SHP77 (cell line): Measurements from ENCODE around the gene SLC23A2.
"Not testable (repeated sequence)": the region's sequence is repeated elsewhere in the genome, so short reads cannot be mapped to it uniquely, and the experiment has no call there.

Experiments
- DNase-seq, 2 experiments: peaks; one replicate each; lab custom pipeline; 2025; lab: John Stamatoyannopoulos, UW

SLC23A2 gene

GRCh38 chr20:4936392-4936850 is 64.9 kb downstream of the SLC23A2 start:
- no peak for DNase-seq

DNA sequence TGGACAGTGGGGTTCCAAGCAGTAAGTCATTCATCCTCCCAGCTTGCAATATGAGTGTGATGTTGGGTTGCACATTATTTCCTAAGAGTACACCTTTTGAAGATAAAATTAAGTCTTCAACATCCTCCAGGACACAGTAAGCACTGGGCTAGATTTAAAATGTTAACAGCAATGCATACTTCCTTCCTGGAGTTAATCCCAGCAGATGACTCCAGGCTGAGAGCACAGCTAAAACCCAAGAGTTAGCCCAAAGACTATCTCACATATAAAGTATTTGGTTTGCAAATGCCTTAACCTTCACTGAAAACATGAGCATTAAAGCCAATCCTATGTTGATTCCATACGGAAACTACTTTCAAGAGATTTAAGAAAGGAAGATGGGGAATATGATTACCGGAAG is 69.2 kb downstream of the SLC23A2 start:
- DNase-seq = no peak

DNA sequence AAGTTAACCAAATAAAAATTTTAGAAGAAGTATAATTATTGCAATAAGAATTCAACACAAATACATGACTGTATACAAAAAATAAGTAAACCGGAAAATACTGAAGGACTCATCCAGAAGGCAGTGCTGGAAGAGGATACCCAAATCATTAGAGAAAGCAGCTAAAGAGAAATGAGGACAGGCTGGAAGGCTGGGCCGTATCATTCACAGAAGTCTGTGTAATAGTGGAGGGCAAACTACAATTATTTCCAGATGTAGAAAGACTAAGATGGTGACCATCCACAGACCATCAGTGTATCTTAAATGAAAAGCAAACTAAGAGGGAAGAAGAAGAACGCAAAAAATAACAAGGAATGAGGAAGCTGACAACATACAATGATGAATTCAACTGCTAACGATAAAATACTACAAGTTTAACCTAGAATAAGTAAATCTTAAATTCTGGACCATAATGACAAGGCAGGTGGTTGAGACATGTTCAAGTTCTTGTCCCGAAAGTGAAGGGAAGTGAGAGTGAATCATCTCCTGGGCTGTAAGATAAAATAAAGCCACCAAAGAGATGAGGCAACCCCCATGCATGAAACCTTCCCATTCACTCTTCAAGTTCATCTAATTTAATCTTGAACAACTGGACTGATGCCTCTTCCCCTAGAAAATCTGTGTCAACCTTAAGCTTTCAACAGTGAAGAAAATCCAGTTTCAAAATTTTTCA is 71.5 kb downstream of the SLC23A2 start:
- no peak for DNase-seq

GRCh38 chr20:4926531-4927156 is 74.7 kb downstream of the SLC23A2 start:
- no peak for DNase-seq

GRCh38 chr20:4925842-4926530 is 75.3 kb downstream of the SLC23A2 start:
- peak in 1 of 2 experiments; percentile 60 for DNase-seq

DNA sequence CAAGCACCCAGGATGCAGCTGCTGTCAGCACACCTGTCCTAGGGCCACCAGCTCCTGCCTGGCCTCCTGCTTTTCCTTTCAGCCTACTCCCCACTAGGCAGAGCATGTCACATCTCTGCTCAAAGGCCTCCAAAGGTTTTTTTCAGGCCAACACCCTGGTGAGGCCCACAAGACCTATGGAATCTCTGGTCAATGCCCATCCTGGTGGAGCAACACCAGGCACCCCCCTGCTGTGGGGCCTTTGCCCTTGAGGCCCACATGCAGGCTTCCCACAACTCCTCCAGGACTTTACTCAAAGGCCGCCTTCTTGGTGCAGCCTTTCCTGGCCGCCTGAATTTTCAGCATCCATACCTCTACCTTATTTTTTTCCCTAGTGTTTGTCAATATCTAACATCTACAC is 76.9 kb downstream of the SLC23A2 start:
- DNase-seq = peak in 1 of 2 experiments; percentile 32

DNA sequence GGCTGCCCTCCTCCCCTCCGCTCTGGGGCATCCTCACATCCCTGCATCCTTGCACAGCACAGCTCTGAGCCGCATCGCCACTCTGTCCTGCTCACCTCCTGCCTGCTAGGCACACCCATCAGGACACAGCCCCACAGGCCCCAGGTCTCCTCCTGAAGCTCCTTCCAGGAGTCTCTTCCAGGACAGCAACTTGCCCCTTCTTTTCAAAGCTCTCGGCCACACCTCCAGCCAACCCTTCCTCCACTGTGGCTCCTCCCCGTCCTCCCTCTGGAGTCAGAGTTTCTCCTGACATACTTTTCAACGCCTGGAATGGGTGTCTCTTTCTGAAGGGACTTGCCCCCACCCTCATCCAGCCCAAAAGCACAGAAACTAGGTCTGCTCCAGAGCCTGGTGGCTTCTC is 77.3 kb downstream of the SLC23A2 start:
- DNase-seq = no peak

- no peak for DNase-seq
Observed at GRCh38 chr20:4922186-4922585, 79.1 kb downstream of the SLC23A2 start.

GRCh38 chr20:4921271-4921670 is 80.0 kb downstream of the SLC23A2 start:
- DNase-seq = not testable (repeated sequence)

DNA sequence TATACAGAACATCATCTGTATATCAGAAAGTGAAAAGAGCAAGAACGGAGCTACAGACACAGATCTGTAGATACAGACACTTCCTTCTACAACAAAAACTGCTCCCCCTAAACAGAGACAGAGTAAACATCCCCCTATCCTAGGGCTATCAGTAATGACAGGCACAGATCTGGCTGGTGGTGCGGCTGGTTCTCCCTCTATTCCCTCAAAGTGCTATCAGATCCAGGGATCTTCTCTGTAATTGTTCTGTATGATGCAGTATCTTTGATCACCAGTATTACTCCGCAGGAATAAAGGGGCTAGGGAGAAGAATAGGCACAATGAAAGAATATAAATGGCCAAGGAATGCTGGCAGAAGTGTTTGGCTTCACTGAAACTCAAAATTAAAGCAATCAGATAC is 80.7 kb downstream of the SLC23A2 start:
- no peak for DNase-seq

DNA sequence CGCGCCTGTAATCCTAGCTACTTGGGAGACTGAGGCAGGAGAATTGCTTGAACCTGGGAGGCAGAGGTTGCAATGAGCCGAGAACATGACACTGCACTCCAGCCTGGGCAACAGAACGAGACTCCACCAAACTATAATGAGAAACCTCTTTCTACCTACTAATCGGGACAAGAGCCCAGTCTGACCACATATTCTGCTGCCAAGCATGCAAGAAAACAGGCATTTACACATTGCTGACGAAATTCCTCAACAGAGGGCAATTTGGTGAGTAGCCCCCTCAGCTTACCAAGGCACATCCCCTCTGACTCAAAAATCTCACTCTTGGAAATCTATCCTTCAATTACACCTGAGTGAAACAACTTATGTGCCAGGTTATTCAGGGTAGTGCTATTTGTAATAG is 81.2 kb downstream of the SLC23A2 start:
- DNase-seq = no peak

- peak; percentile 13 to 44 for DNase-seq
Observed at GRCh38 chr20:4919047-4919704, 82.1 kb downstream of the SLC23A2 start.

DNA sequence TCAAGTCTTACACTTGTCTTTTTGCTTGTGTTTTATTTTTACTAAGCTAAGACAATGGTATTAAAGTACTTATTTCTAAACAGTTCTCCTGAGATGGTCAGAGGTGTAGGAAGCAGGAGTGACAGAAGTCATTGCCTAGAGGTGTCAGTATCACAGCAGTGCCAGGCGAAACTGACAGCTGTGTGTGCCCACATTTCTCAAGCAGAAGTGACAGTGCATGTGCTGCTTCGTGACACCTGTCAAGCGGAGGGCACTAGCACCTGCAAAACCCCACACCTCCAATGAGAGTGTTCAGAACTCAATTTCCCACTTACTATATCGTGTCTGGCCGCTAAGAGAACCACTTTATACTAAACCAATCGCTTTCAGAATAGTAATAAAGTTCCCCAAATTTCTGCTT is 82.8 kb downstream of the SLC23A2 start:
- peak; percentile 10 to 16 for DNase-seq

DNA sequence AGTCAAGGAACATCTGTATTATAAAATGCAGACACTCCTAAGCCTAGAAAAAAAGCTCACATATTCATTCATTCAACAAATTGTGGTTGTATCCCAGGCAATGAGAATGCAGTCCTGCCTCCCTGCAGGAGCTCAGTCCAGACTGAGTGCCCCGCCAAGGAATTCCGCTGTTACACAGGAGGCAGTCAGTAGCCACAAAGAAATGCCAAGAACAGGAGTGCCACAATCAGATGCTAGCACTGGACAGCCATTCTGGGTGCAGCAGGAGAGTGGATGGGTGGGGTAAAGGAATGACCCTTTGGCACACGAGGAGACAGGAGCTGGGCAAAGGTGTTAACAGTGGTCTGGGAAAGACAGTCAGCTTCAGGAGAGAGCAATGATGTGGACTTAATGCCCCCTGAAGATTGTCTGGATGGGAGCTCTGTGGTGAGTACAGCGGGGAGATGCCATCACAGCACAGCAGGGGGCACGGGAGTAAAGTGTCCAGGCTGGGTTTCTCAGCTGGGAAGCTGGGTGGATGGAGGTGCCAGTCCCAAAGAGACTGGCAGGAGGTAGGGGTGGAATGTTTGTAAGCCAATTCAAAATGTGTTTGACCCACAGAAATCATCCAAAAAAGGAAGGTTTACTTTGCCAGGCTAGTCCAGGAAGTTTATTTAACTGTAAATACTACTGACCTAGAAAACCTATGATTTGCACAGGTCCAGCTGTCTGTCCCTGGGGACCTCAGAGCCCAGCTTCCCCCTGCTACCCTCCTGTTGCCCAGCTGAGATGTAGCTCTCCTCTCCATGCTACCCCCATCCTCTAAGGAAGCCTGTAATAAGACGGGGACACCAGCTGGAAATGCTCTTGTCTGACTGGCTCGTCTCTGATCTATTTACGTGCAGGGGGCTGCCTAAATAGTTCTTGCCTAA is 84.1 kb downstream of the SLC23A2 start:
- peak in 1 of 2 experiments; percentile 10 for DNase-seq

DNA sequence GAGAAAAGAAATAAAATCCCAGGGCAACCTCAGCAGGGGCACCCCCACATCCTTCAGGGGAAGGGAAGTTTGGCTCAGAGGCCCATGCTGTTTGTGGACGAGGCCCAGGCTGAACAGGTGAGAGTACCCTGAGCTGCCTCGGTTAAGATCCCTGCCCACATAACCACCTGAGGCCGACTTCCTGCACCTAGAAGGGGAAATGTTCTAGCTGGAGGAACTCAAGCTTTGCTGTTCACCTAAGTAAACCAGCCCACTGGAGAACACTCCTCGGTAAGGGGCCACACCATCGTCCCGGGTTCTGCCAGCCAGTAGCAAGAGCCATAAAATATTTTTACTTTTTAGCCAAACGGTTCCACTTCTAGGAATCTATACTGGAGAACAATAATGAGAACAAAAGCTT is 88.2 kb downstream of the SLC23A2 start:
- DNase-seq = no peak

DNA sequence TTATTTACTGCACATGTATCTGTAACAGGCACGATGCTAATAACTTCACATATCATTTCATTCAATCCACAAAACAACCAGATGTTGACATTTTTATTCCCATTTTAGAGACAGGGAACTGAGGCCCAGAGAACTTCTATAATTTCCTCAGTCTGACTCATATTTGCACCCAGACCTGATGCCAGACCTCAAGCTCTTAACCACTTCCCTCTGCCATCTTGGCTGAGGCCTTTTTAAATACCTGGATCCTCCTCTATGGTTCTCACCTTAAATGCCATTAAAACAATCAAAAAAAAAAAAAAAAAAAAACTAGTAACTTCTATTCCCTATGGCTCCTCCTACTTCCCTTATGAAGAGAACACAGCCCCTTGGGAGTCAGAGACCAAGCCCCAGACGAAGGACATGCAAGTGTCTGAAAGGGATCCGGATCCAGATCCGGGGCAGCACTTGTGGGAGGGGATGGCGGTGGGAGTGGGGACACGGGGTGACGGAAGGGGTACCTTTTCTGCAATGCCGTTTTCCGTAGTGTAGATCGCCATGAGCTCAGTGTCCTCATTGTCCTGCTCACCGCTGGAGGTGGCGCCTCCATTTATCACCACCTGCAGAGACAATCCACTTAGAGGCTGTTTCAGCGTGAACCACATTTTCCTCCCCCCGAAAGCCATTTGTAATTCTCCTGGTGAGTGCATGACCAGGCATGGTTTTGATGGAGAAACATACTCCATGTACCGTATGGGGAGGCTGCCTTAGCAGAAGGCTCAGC is 88.7 kb downstream of the SLC23A2 start:
- DNase-seq = no peak

- no peak for DNase-seq
Observed at GRCh38 chr20:4910951-4911350, 90.4 kb downstream of the SLC23A2 start.

DNA sequence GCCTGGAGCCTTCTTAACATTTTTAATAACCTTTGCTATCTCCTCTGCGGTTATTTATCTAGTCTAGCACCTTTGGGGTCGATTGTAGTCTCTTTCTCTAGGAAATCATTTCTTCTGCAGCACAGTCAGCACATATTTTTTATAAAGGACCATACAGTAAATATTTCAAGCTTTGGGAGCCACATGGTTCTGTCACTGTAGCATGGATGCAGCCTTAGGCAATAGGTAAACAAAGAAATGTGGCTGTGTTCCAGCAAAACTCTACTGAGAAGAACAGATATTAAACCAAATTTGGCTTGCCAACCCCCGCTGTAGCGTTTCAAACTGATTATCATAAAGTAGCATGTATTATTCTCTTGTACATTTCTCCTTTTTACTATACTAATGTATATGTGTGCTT is 95.7 kb downstream of the SLC23A2 start:
- no peak for DNase-seq

DNA sequence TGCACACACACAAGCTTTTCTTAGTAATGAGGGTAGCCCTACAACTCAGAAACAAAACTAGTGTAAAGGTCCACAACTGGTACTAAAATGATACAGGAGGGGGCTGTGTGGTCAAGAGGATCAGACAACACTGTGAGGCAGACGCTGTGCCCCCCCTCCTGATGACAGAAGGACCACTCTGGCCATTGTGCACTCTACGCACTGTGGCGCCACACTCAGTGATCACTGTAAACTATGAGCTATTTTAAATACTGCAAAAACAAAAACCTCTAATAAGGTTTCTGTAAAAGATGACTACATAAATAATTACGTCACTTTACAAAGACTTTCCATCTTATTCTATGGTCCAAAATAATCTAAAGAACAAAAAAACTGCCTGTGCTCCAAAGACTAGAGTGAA is 96.1 kb downstream of the SLC23A2 start:
- DNase-seq = no peak

- DNase-seq = no peak
Observed at GRCh38 chr20:4904127-4904860, 97.0 kb downstream of the SLC23A2 start.
